Calu3 (cell line): ENCODE results near the gene PCP4L1. TPM values are rescaled to one million over a fixed set of nuclear protein-coding genes. Genes with fewer than 3 reads are reported as not detected.
A peak's percentile ranks its signal among the peaks of the same experiment; 100 is the strongest.
"Not testable (repeated sequence)": the region's sequence is repeated elsewhere in the genome, so short reads cannot be mapped to it uniquely, and the experiment has no call there.

ENCODE experiments used
- BruUV-seq: library from RNA; stranded (reverse); fragments of 400-500 nt; replicated peaks from 2 replicates; lab custom pipeline; 2021; lab: Mats Ljungman, UMichigan
- CTCF ChIA-PET: fragments of 300-600 bp; sonication (Branson Sonifier 250); formaldehyde crosslinking; loops from one replicate; lab custom pipeline; 2022; ENCODE audit warnings: antibody characterized with exemption; lab: Charles Lee
- DNase-seq: peaks from one replicate; pipeline ENCODE4 v3.0.0; 2022
- H3K27ac Mint-ChIP-seq: one replicate; pipeline ENCODE4 v1.8.0; 2022; ENCODE audit warnings: mixed read lengths; ENCODE audit not compliant: unreplicated experiment
- H3K27me3 Mint-ChIP-seq: one replicate; pipeline ENCODE4 v1.8.0; 2022; ENCODE audit warnings: mixed read lengths; ENCODE audit not compliant: unreplicated experiment
- H3K36me3 Mint-ChIP-seq: one replicate; pipeline ENCODE4 v1.8.0; 2022; ENCODE audit warnings: mild to moderate bottlenecking, moderate library complexity, mixed read lengths; ENCODE audit not compliant: insufficient read depth, unreplicated experiment
- H3K4me1 Mint-ChIP-seq: one replicate; pipeline ENCODE4 v1.8.0; 2022; ENCODE audit warnings: mild to moderate bottlenecking, low read depth, mixed read lengths; ENCODE audit not compliant: unreplicated experiment
- H3K4me3 Mint-ChIP-seq: one replicate; pipeline ENCODE4 v1.8.0; 2022; ENCODE audit warnings: mild to moderate bottlenecking, low read depth, moderate library complexity, mixed read lengths; ENCODE audit not compliant: unreplicated experiment
- H3K9me3 Mint-ChIP-seq: one replicate; pipeline ENCODE4 v1.8.0; 2022; ENCODE audit warnings: low read depth, mixed read lengths; ENCODE audit not compliant: unreplicated experiment
- intact Hi-C: fragments of 100-400 bp; cut with micrococcal nuclease; formaldehyde crosslinking; loops from one replicate; pipeline ENCODE4 v1.10.0; 2022; ENCODE audit not compliant: unreplicated experiment
- total RNA-seq: library from RNA; stranded (reverse); gene quantifications from 2 replicates; pipeline ENCODE4 v1.2.3, GENCODE V29; 2022
- TF ChIP-seq, protein P1 (sequence below): fragments of 200-600 bp; IDR thresholded peaks from one replicate; pipeline ENCODE4 v1.8.0; 2022; ENCODE audit warnings: antibody characterized with exemption; ENCODE audit not compliant: unreplicated experiment

Gene PCP4L1
- total RNA-seq, 1 experiment from 2014 or later, result not detected

- intact Hi-C loops, H3K9me3 Mint-ChIP-seq, H3K4me3 Mint-ChIP-seq, BruUV-seq, H3K27ac Mint-ChIP-seq, DNase-seq, H3K36me3 Mint-ChIP-seq, CTCF ChIA-PET: not testable (repeated sequence)
- Mint-ChIP-seq H3K4me1 (peaks cover 34% of the 10 kb centered on the region), H3K27me3 (peaks cover 52% of the 10 kb centered on the region)
Observed at GRCh38 chr1:161257109-161257508, 1.4 kb upstream of the PCP4L1 start.

DNA sequence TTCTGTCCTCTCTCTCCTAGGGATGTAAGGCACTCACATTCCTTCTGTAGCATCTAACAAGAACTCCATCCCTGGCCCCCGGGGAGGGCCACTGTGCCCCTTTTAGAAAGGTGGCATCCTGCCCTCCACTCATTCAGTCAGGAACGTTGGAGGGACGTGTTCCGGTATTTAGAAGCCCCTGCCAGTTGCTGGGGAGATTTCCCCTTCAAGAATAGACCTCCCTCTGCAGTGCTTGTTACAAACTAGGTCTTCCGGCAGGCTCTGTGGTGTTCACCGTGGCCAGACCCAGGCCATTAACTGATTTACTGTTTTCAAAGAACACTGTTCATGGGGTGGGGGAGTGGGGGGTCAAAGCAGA lies 779 bp downstream of the PCP4L1 start:
- Mint-ChIP-seq H3K4me1 (peaks cover 34% of the 10 kb centered on the region), H3K9me3 (peaks cover 7% of the 10 kb centered on the region), H3K27me3 (peaks cover 62% of the 10 kb centered on the region), H3K27ac (peak overlapping the region; percentile 14), H3K4me3 (peak overlapping the region; percentile 68), H3K36me3 (peaks cover 10% of the 10 kb centered on the region)
- CTCF ChIA-PET, result interaction anchor here (0.6 kb wide), 1 partner anchor 917 kb away, joined by 3 read pairs; no protein-coding TSS in a partner anchor
- TF ChIP-seq, protein P1, sequence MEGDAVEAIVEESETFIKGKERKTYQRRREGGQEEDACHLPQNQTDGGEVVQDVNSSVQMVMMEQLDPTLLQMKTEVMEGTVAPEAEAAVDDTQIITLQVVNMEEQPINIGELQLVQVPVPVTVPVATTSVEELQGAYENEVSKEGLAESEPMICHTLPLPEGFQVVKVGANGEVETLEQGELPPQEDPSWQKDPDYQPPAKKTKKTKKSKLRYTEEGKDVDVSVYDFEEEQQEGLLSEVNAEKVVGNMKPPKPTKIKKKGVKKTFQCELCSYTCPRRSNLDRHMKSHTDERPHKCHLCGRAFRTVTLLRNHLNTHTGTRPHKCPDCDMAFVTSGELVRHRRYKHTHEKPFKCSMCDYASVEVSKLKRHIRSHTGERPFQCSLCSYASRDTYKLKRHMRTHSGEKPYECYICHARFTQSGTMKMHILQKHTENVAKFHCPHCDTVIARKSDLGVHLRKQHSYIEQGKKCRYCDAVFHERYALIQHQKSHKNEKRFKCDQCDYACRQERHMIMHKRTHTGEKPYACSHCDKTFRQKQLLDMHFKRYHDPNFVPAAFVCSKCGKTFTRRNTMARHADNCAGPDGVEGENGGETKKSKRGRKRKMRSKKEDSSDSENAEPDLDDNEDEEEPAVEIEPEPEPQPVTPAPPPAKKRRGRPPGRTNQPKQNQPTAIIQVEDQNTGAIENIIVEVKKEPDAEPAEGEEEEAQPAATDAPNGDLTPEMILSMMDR, result no peak
- no peak for DNase-seq
- BruUV-seq, result no TSS peak
- intact Hi-C loops, result no loop called here

GRCh38 chr1:161259765-161260164 lies 1.2 kb downstream of the PCP4L1 start:
- H3K27ac Mint-ChIP-seq, result no peak overlapping the region
- no peak overlapping the region for H3K4me3 Mint-ChIP-seq

DNA sequence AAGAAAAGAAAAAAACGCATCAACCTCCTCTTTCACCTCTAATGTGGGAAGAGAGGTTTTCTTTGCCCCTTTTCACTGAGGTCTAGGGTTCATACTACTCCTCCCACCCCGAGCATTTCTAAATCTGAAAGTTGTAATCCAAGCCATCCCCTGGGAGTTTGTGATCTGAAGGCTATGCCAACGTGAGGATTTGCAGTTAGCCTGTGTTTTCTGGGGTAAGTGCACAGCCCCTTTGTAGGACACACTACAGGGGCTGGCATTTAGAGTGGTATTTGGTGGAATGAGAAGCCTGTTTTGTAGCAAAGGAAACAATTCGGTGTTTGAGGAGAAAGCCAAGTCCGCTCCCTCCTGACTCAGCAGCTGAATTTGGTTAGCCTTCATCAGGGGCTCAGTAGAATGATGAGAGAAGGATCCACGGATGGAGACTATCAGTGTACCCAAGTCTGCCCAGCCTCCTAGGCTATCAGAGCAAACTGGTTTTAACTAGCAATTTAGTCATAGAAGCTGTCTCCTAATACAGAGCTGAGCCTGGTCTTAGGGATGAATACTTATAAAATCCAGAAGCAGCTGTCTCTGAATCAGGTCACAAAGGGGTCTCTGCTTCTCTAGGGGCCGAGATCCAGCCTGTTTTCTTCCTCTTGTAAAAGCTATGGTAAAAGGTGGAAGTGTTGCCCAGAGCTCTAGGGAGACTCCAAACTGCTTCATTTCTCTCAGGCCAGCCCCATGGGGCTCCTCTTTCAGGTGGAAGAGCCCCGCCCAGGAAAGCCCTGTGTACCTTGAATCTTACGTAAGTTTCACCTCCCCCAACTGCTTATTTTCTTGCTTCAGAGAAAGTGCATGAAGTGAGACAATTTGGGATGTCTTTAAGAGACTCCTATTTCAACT lies 2.1 kb downstream of the PCP4L1 start:
- H3K4me3 Mint-ChIP-seq, result no peak overlapping the region
- CTCF ChIA-PET, result interaction anchor here (0.5 to 0.6 kb wide), 2 partner anchors 24 to 31 kb away, joined by 3 to 4 read pairs; no protein-coding TSS in a partner anchor
- TF ChIP-seq, protein P1, result no peak

More at GRCh38 chr1:161259765-161260164, 1.2 kb downstream of the PCP4L1 start:
- intact Hi-C loops, result no loop called here
- CTCF ChIA-PET, result interaction anchor here (0.6 kb wide), 1 partner anchor 916 kb away, joined by 3 read pairs; no protein-coding TSS in a partner anchor
- H3K9me3 Mint-ChIP-seq, result peaks cover 7% of the 10 kb centered on the region
- H3K27me3 Mint-ChIP-seq, result peaks cover 67% of the 10 kb centered on the region
- peaks cover 10% of the 10 kb centered on the region for H3K36me3 Mint-ChIP-seq
- BruUV-seq, result no TSS peak
- H3K4me1 Mint-ChIP-seq, result peaks cover 34% of the 10 kb centered on the region
- TF ChIP-seq, protein P1, result no peak
- no peak for DNase-seq

More for the DNA sequence above, 2.1 kb downstream of the PCP4L1 start:
- peaks cover 10% of the 10 kb centered on the region for H3K36me3 Mint-ChIP-seq
- peaks cover 68% of the 10 kb centered on the region for H3K27me3 Mint-ChIP-seq
- H3K27ac Mint-ChIP-seq, result no peak overlapping the region
- BruUV-seq, result no TSS peak
- intact Hi-C loops, result no loop called here
- DNase-seq, result no peak
- H3K9me3 Mint-ChIP-seq, result peaks cover 5% of the 10 kb centered on the region
- H3K4me1 Mint-ChIP-seq, result peaks cover 34% of the 10 kb centered on the region
